Muscle layer of duodenum (tissue), 2 donors: ENCODE measurements around the gene PYCARD.
"Not testable (repeated sequence)": the region's sequence is repeated elsewhere in the genome, so short reads cannot be mapped to it uniquely, and the experiment has no call there.

Experiments
- H3K27ac ChIP-seq: one replicate; pipeline ENCODE4 v1.7.0; 2013; ENCODE audit warnings: mild to moderate bottlenecking, low read length
- H3K27me3 ChIP-seq: one replicate; pipeline ENCODE4 v1.7.0; 2013; ENCODE audit warnings: low read depth, mild to moderate bottlenecking, control low read depth, low read length
- H3K36me3 ChIP-seq, 2 donors: one replicate each; pipeline ENCODE4 v1.7.0; 2013; ENCODE audit warnings: low read length in 2 of 2, control low read depth in 1 of 2, mild to moderate bottlenecking in 1 of 2; ENCODE audit not compliant: insufficient read depth in 2 of 2, control insufficient read depth in 1 of 2
- H3K4me1 ChIP-seq, 2 donors: one replicate each; pipeline ENCODE4 v1.7.0; 2013; ENCODE audit warnings: low read length in 2 of 2, mild to moderate bottlenecking in 2 of 2, control low read depth in 1 of 2, moderate library complexity in 1 of 2; ENCODE audit not compliant: insufficient read depth in 2 of 2, control insufficient read depth in 1 of 2
- H3K4me3 ChIP-seq, 2 donors: one replicate each; pipeline ENCODE4 v1.7.0; 2013; ENCODE audit warnings: low read length in 2 of 2, low read depth in 1 of 2, mild to moderate bottlenecking in 1 of 2
- H3K9me3 ChIP-seq, 2 donors: one replicate each; pipeline ENCODE4 v1.7.0; 2013; ENCODE audit warnings: low read length in 2 of 2, control low read depth in 1 of 2, mild to moderate bottlenecking in 1 of 2; ENCODE audit not compliant: control insufficient read depth in 1 of 2
- donor health status: healthy.

Gene PYCARD

GRCh38 chr16:31202414-31203375 lies at the start of gene PYCARD:
Gene PYCARD (minus strand): TSS chr16:31202760. CDS start chr16:31202690, 70 bp downstream.
- peaks cover 8 to 16% of the 10 kb centered on the region in 2 donors for H3K4me1 ChIP-seq
- no peaks in the 10 kb centered on the region for H3K9me3 ChIP-seq
- peaks cover 4 to 5% of the 10 kb centered on the region in 2 donors for H3K36me3 ChIP-seq
- H3K27me3 ChIP-seq, result no peaks in the 10 kb centered on the region
- H3K27ac ChIP-seq, result peak within 1 kb of the TSS; percentile 23
- H3K4me3 ChIP-seq, result peak within 1 kb of the TSS; percentile 68 to 90

- H3K9me3 ChIP-seq, result no peaks in the 10 kb centered on the region
- H3K27me3 ChIP-seq, result no peaks in the 10 kb centered on the region
- H3K4me1 ChIP-seq, result no peaks in the 10 kb centered on the region
Observed at GRCh38 chr16:31251435-31251834, 48.9 kb upstream of the PYCARD start.

GRCh38 chr16:31250782-31251384 lies 48.3 kb upstream of the PYCARD start:
- no peaks in the 10 kb centered on the region for H3K4me1 ChIP-seq
- no peaks in the 10 kb centered on the region for H3K27me3 ChIP-seq
- H3K36me3 ChIP-seq, result no peaks in the 10 kb centered on the region
- H3K27ac ChIP-seq, result no peak overlapping the region
- H3K4me3 ChIP-seq, result no peak overlapping the region
- no peaks in the 10 kb centered on the region for H3K9me3 ChIP-seq

More at GRCh38 chr16:31251435-31251834, 48.9 kb upstream of the PYCARD start:
- H3K27ac ChIP-seq, result no peak overlapping the region
- H3K36me3 ChIP-seq, result no peaks in the 10 kb centered on the region
- no peak overlapping the region for H3K4me3 ChIP-seq

DNA sequence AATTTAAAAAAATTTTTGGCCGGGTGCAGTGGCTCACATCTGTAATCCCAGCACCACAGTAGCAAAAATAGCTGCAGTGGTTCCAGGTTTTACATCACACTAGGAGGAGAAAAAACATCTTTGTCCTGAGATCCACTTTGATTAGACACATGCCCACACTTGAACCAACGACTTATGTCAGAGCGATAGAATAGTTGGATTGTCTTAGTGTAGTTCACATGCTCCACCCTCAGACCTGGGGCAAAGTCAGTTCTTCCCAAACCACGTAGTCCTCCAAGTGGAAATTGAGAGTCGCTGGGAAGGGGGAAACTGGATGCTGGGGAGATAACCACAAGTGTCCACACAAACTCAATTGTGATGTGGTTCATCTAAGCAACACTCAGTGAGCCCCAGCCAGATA lies 45.8 kb upstream of the PYCARD start:
- H3K4me1 ChIP-seq, result no peaks in the 10 kb centered on the region
- no peaks in the 10 kb centered on the region for H3K27me3 ChIP-seq
- no peaks in the 10 kb centered on the region for H3K9me3 ChIP-seq
- no peak overlapping the region for H3K4me3 ChIP-seq
- H3K36me3 ChIP-seq, result no peaks in the 10 kb centered on the region
- no peak overlapping the region for H3K27ac ChIP-seq

GRCh38 chr16:31246296-31246695 lies 43.7 kb upstream of the PYCARD start:
- Histone ChIP-seq H3K9me3 (no peaks in the 10 kb centered on the region), H3K36me3 (no peaks in the 10 kb centered on the region), H3K4me3 (no peak overlapping the region), H3K27ac (no peak overlapping the region), H3K27me3 (no peaks in the 10 kb centered on the region), H3K4me1 (no peaks in the 10 kb centered on the region)

- H3K27me3 ChIP-seq, H3K9me3 ChIP-seq, H3K27ac ChIP-seq, H3K4me3 ChIP-seq, H3K36me3 ChIP-seq, H3K4me1 ChIP-seq: not testable (repeated sequence)
Observed at GRCh38 chr16:31245598-31245997, 43.0 kb upstream of the PYCARD start.

DNA sequence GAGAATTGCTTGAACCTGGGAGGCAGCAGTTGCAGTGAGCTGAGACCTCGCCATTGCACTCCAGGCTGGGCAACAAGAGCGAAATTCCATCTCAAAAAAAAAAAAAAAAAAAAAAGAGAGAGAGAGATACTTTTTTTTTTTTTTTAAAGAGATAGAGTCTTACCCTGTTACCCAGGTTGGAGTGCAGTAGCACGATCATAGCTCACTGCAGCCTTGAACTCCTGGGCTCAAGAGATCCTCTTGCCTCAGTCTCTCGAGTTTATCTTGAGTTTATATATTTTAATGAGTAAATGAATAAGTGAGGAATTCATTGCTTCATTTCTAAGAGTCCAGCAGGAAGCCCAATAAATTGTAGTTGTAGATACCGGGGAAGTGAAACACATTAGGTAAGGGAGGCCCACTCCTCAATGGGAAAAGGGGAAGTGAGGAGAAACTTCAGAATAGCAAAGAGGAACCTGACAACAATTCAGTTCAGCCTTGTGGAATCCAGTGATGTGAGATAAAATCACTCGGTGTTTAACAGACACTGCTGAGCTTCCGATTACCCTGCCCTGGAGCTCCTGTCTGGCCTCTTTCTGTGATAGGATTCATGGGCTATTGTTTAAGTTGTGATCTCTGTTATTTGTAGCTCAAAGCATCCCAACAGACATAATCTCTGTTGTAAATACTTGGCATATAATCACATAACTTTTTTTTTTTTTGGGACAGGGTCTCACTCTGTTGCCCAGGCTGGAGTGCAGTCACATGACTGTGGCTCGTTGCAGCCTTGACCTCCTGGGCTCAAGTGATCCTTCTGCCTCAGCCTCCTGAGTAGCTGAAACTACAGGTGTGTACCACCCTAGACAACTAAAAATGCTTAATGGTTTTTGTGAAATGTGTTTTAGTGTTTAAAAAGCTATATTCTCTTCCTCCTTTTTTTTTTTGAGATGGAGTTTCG lies 41.4 kb upstream of the PYCARD start:
- no peak overlapping the region for H3K27ac ChIP-seq
- H3K4me3 ChIP-seq, result no peak overlapping the region
- no peaks in the 10 kb centered on the region for H3K4me1 ChIP-seq
- H3K9me3 ChIP-seq, result no peaks in the 10 kb centered on the region
- H3K27me3 ChIP-seq, result no peaks in the 10 kb centered on the region
- H3K36me3 ChIP-seq, result no peaks in the 10 kb centered on the region

GRCh38 chr16:31242206-31242605 lies 39.6 kb upstream of the PYCARD start:
- Histone ChIP-seq H3K27me3 (no peaks in the 10 kb centered on the region), H3K4me1 (no peaks in the 10 kb centered on the region), H3K27ac (no peak overlapping the region), H3K9me3 (no peaks in the 10 kb centered on the region), H3K36me3 (no peaks in the 10 kb centered on the region), H3K4me3 (no peak overlapping the region)

- H3K4me3 ChIP-seq, result no peak overlapping the region
- no peaks in the 10 kb centered on the region for H3K27me3 ChIP-seq
- no peaks in the 10 kb centered on the region for H3K4me1 ChIP-seq
- H3K9me3 ChIP-seq, result peaks cover 0 to 2% of the 10 kb centered on the region in 2 donors
- no peak overlapping the region for H3K27ac ChIP-seq
- no peaks in the 10 kb centered on the region for H3K36me3 ChIP-seq
Observed at GRCh38 chr16:31238041-31238440, 35.5 kb upstream of the PYCARD start.

- H3K4me3 ChIP-seq, result no peak overlapping the region
- H3K9me3 ChIP-seq, result no peaks in the 10 kb centered on the region
- no peak overlapping the region for H3K27ac ChIP-seq
- no peaks in the 10 kb centered on the region for H3K4me1 ChIP-seq
- H3K36me3 ChIP-seq, result no peaks in the 10 kb centered on the region
- H3K27me3 ChIP-seq, result no peaks in the 10 kb centered on the region
Observed at GRCh38 chr16:31229501-31229900, 26.9 kb upstream of the PYCARD start.

- H3K27ac ChIP-seq, result no peak overlapping the region
- no peaks in the 10 kb centered on the region for H3K4me1 ChIP-seq
- H3K27me3 ChIP-seq, result no peaks in the 10 kb centered on the region
- no peaks in the 10 kb centered on the region for H3K36me3 ChIP-seq
- no peaks in the 10 kb centered on the region for H3K9me3 ChIP-seq
- H3K4me3 ChIP-seq, result no peak overlapping the region
Observed at GRCh38 chr16:31228206-31228605, 25.6 kb upstream of the PYCARD start.
